ENCODE data around the gene KDM4B. TPM values are rescaled to one million over a fixed set of nuclear protein-coding genes. Genes with fewer than 3 reads are reported as not detected.
"Not testable (repeated sequence)": the region's sequence is repeated elsewhere in the genome, so short reads cannot be mapped to it uniquely, and the experiment has no call there.

KDM4B gene
- polyA plus RNA-seq, 3 donors = 6.4 to 22.7 (median 12.7) TPM

- no peak overlapping the region for H3K9ac ChIP-seq (ENCODE audit: insufficient read depth, low read length, poor library complexity, severe bottlenecking)
- no peak for TF ChIP-seq CTCF (IDR thresholded peaks at IDR 0.05)
- H3K36me3 ChIP-seq (replicated peaks in 1 of 2; ENCODE audit: control insufficient read depth in 1 of 2, insufficient read depth in 2 of 2, low read length in 2 of 2) = no peaks in the 10 kb centered on the region
- Mint-ChIP-seq H3K27me3 (ENCODE audit: low read depth in 3 of 3) (peaks cover 0 to 9% (median 8%) of the 10 kb centered on the region in 3 donors), H3K9me3 (peaks cover 9 to 28% (median 21%) of the 10 kb centered on the region in 7 donors), H3K4me1 (no peaks in the 10 kb centered on the region), H3K36me3 (peaks cover 0 to 5% of the 10 kb centered on the region in 2 donors), H3K4me3 (no peak overlapping the region), H3K27ac (peak overlapping the region in 1 of 7 donors; percentile 7)
- H4K20me1 ChIP-seq (ENCODE audit: insufficient read depth, low read length) = peaks cover 13% of the 10 kb centered on the region
- intact Hi-C loops (cut with micrococcal nuclease) = no loop called here
- no peaks in the 10 kb centered on the region for H3K27me3 ChIP-seq (ENCODE audit: control insufficient read depth in 2 of 2, insufficient read depth in 2 of 2, low read length in 2 of 2)
- no peaks in the 10 kb centered on the region for H3K79me2 ChIP-seq (ENCODE audit: insufficient read depth, low read length)
- no peak overlapping the region for H3K4me3 ChIP-seq (replicated peaks in 1 of 3; ENCODE audit: low read depth in 2 of 3, low read length in 3 of 3)
- no peaks in the 10 kb centered on the region for H3K4me1 ChIP-seq (ENCODE audit: control insufficient read depth in 1 of 2, insufficient read depth in 2 of 2, low read length in 2 of 2)
- DNase-seq = no peak
- 68% methylated on average over 11 of the region's 23 CpGs for WGBS (ENCODE audit: insufficient coverage)
- peaks cover 7 to 17% of the 10 kb centered on the region in 2 donors for H3K9me3 ChIP-seq (replicated peaks in 1 of 2; ENCODE audit: control insufficient read depth in 1 of 2, insufficient read depth in 1 of 2, low read length in 2 of 2)
- no peak overlapping the region for H3K4me2 ChIP-seq (replicated peaks; ENCODE audit: extremely low read depth, low read length, poor library complexity, severe bottlenecking)
- no peak overlapping the region for H2AFZ ChIP-seq (ENCODE audit: insufficient read depth, low read depth, low read length, poor library complexity, severe bottlenecking)
- no peak overlapping the region for H3K27ac ChIP-seq (ENCODE audit: low read depth in 1 of 2, low read length in 2 of 2)
Observed at GRCh38 chr19:5156231-5156986, 187.5 kb downstream of the KDM4B start.

GRCh38 chr19:5157186-5157585 lies 188.3 kb downstream of the KDM4B start:
- Histone ChIP-seq H3K4me1 (ENCODE audit: control insufficient read depth in 1 of 2, insufficient read depth in 2 of 2, low read length in 2 of 2) (no peaks in the 10 kb centered on the region), H3K9ac (ENCODE audit: insufficient read depth, low read length, poor library complexity, severe bottlenecking) (no peak overlapping the region), H3K27me3 (ENCODE audit: control insufficient read depth in 2 of 2, insufficient read depth in 2 of 2, low read length in 2 of 2) (no peaks in the 10 kb centered on the region), H3K4me2 (replicated peaks; ENCODE audit: extremely low read depth, low read length, poor library complexity, severe bottlenecking) (no peak overlapping the region), H3K27ac (ENCODE audit: low read depth in 1 of 2, low read length in 2 of 2) (no peak overlapping the region), H4K20me1 (ENCODE audit: insufficient read depth, low read length) (peaks cover 13% of the 10 kb centered on the region), H3K9me3 (replicated peaks in 1 of 2; ENCODE audit: control insufficient read depth in 1 of 2, insufficient read depth in 1 of 2, low read length in 2 of 2) (peaks cover 7 to 17% of the 10 kb centered on the region in 2 donors), H2AFZ (ENCODE audit: insufficient read depth, low read depth, low read length, poor library complexity, severe bottlenecking) (no peak overlapping the region), H3K4me3 (replicated peaks in 1 of 3; ENCODE audit: low read depth in 2 of 3, low read length in 3 of 3) (no peak overlapping the region), H3K36me3 (replicated peaks in 1 of 2; ENCODE audit: control insufficient read depth in 1 of 2, insufficient read depth in 2 of 2, low read length in 2 of 2) (no peaks in the 10 kb centered on the region), H3K79me2 (ENCODE audit: insufficient read depth, low read length) (no peaks in the 10 kb centered on the region)
- Mint-ChIP-seq H3K9me3 (peaks cover 9 to 28% (median 21%) of the 10 kb centered on the region in 7 donors), H3K27me3 (ENCODE audit: low read depth in 3 of 3) (peaks cover 0 to 10% (median 8%) of the 10 kb centered on the region in 3 donors), H3K4me1 (no peaks in the 10 kb centered on the region), H3K4me3 (no peak overlapping the region), H3K36me3 (peaks cover 0 to 5% of the 10 kb centered on the region in 2 donors), H3K27ac (no peak overlapping the region)
- DNase-seq = no peak
- no peak for TF ChIP-seq CTCF (IDR thresholded peaks at IDR 0.05)
- 80% methylated on average over 1 of the region's 4 CpGs for WGBS (ENCODE audit: insufficient coverage)
- intact Hi-C loops (cut with micrococcal nuclease) = no loop called here

- H4K20me1 ChIP-seq (ENCODE audit: insufficient read depth, low read length); H3K4me3 ChIP-seq (replicated peaks in 1 of 3; ENCODE audit: low read depth in 2 of 3, low read length in 3 of 3); H3K79me2 ChIP-seq (ENCODE audit: insufficient read depth, low read length); H3K4me1 ChIP-seq (ENCODE audit: control insufficient read depth in 1 of 2, insufficient read depth in 2 of 2, low read length in 2 of 2); H3K4me1 Mint-ChIP-seq; H3K27ac ChIP-seq (ENCODE audit: low read depth in 1 of 2, low read length in 2 of 2); H3K36me3 Mint-ChIP-seq; H3K36me3 ChIP-seq (replicated peaks in 1 of 2; ENCODE audit: control insufficient read depth in 1 of 2, insufficient read depth in 2 of 2, low read length in 2 of 2); H2AFZ ChIP-seq (ENCODE audit: insufficient read depth, low read depth, low read length, poor library complexity, severe bottlenecking); H3K27me3 ChIP-seq (ENCODE audit: control insufficient read depth in 2 of 2, insufficient read depth in 2 of 2, low read length in 2 of 2); intact Hi-C loops (cut with micrococcal nuclease); H3K9ac ChIP-seq (ENCODE audit: insufficient read depth, low read length, poor library complexity, severe bottlenecking); H3K4me3 Mint-ChIP-seq; H3K4me2 ChIP-seq (replicated peaks; ENCODE audit: extremely low read depth, low read length, poor library complexity, severe bottlenecking); DNase-seq: not testable (repeated sequence)
- Mint-ChIP-seq H3K9me3 (peaks cover 9 to 28% (median 21%) of the 10 kb centered on the region in 7 donors), H3K27ac (peak overlapping the region in 1 of 7 donors; percentile 21), H3K27me3 (ENCODE audit: low read depth in 3 of 3) (peaks cover 0 to 13% (median 7%) of the 10 kb centered on the region in 3 donors)
- H3K9me3 ChIP-seq (replicated peaks in 1 of 2; ENCODE audit: control insufficient read depth in 1 of 2, insufficient read depth in 1 of 2, low read length in 2 of 2) = peaks cover 7 to 17% of the 10 kb centered on the region in 2 donors
- WGBS (ENCODE audit: insufficient coverage) = 96% methylated on average over 5 of the region's 7 CpGs
Observed at GRCh38 chr19:5158549-5159134, 189.7 kb downstream of the KDM4B start.

Measured in CD14-positive monocyte (primary cell).